Gastroesophageal sphincter (tissue), 4 donors: Measurements from ENCODE around the gene ARPC5. TPM values are rescaled to one million over a fixed set of nuclear protein-coding genes. Genes with fewer than 3 reads are reported as not detected.

ENCODE experiments used
- ATAC-seq: fragments of 150-250 bp; one replicate; pipeline ENCODE4 v1.9.1; 2016; ENCODE audit warnings: mild to moderate bottlenecking, moderate library complexity
- H3K27ac ChIP-seq, 4 donors: fragments of 200-600 bp; sonication (generic) in 3 of 4; 1 replicate in 3 of 4; 2 replicates in 1 of 4; pipeline ENCODE4 v1.5.1; 2016 to 2019
- H3K27me3 ChIP-seq: fragments of 200-600 bp; sonication (generic); one replicate; pipeline ENCODE4 v1.5.1; 2019
- H3K36me3 ChIP-seq, 2 donors: fragments of 200-600 bp; sonication (generic); one replicate each; pipeline ENCODE4 v1.5.1; 2019; ENCODE audit warnings: control low read depth in 1 of 2
- H3K4me1 ChIP-seq, 3 donors: fragments of 200-600 bp; sonication (generic); 1 replicate in 2 of 3; 2 replicates in 1 of 3; pipeline ENCODE4 v1.5.1; 2016 to 2019; ENCODE audit warnings: control low read depth in 2 of 3
- H3K4me3 ChIP-seq, 2 donors: fragments of 200-600 bp; sonication (generic); one replicate each; pipeline ENCODE4 v1.5.1; 2019; ENCODE audit warnings: mild to moderate bottlenecking in 1 of 2, moderate library complexity in 1 of 2
- H3K9me3 ChIP-seq, 3 donors: fragments of 200-600 bp; sonication (generic); one replicate each; pipeline ENCODE4 v1.5.1; 2017 to 2019; ENCODE audit warnings: control low read depth in 2 of 3
- CTCF ChIP-seq, 4 experiments: fragments of 200-600 bp in 2 of 4; fragments of 450-650 bp in 2 of 4; sonication (generic) in 1 of 4; IDR thresholded peaks; one replicate each; pipeline ENCODE4 v1.5.1; 2017 to 2019; ENCODE audit warnings: antibody characterized with exemption in 4 of 4, mild to moderate bottlenecking in 2 of 4, moderate library complexity in 2 of 4
- EP300 ChIP-seq: sonication (generic); formaldehyde crosslinking; IDR thresholded peaks from one replicate; pipeline ENCODE4 v1.6.1; 2017; ENCODE audit warnings: antibody characterized with exemption, mild to moderate bottlenecking
- POLR2A ChIP-seq, 2 donors: fragments of 450-650 bp; IDR thresholded peaks; one replicate each; pipeline ENCODE4 v1.6.1; 2017; ENCODE audit warnings: antibody characterized with exemption in 2 of 2, mild to moderate bottlenecking in 2 of 2, moderate library complexity in 1 of 2
- POLR2AphosphoS5 ChIP-seq: sonication (generic); formaldehyde crosslinking; IDR thresholded peaks from one replicate; pipeline ENCODE4 v1.6.1; 2017; ENCODE audit warnings: antibody characterized with exemption
- WGBS, 2 donors: methylation state at CpG; one replicate each; pipeline ENCODE4 v1.1.5; 2018; ENCODE audit warnings: low coverage in 1 of 2; 5-methylcytosine and 5-hydroxymethylcytosine counted together
- total RNA-seq, 4 donors: library from RNA; depleted of rRNA; stranded (reverse); fragments of >200 nt; gene quantifications; one replicate each; pipeline ENCODE4 v1.1.0, GENCODE V29; 2016

Gene ARPC5
- total RNA-seq, 4 donors from 2014 or later = 66.8 to 154 (median 87.5) TPM

DNA sequence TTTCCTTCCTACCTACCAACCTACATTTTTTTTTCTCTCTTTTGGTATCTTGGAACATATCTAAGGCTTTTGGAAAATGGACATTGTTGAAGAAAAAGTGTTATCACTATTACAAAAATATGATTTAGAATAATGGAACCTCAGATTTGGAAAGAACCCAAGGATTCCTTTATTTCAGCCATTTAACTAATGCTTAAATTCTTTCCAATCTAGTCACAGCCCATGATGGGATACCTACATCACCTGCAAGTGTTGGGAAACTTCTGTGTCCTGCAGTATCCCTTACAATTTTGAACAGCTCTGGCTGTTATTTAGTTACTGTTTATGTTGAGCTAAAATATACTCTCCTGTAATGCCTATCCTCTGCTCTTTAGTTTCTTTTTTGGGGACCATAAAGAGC lies 39.8 kb upstream of the ARPC5 start:
- H3K9me3 ChIP-seq = peaks cover 0 to 5% (median 0%) of the 10 kb centered on the region in 3 donors
- H3K4me3 ChIP-seq = no peak overlapping the region
- peaks cover 0 to 18% (median 11%) of the 10 kb centered on the region in 3 donors for H3K4me1 ChIP-seq
- no peaks in the 10 kb centered on the region for H3K36me3 ChIP-seq
- H3K27me3 ChIP-seq = no peaks in the 10 kb centered on the region
- no peak overlapping the region for H3K27ac ChIP-seq
- TF ChIP-seq POLR2AphosphoS5 = no peak
- no peak for TF ChIP-seq CTCF (IDR thresholded peaks at IDR 0.05)
- no peak for TF ChIP-seq EP300
- TF ChIP-seq POLR2A (IDR thresholded peaks at IDR 0.05) = no peak
- ATAC-seq = no peak

GRCh38 chr1:183674886-183675285 lies 39.3 kb upstream of the ARPC5 start:
- TF ChIP-seq CTCF (IDR thresholded peaks at IDR 0.05) (no peak), EP300 (no peak), POLR2A (IDR thresholded peaks at IDR 0.05) (no peak), POLR2AphosphoS5 (no peak)
- no peak for ATAC-seq
- Histone ChIP-seq H3K9me3 (peaks cover 0 to 5% (median 0%) of the 10 kb centered on the region in 3 donors), H3K27me3 (no peaks in the 10 kb centered on the region), H3K4me3 (no peak overlapping the region), H3K36me3 (no peaks in the 10 kb centered on the region), H3K4me1 (peaks cover 0 to 18% (median 11%) of the 10 kb centered on the region in 3 donors), H3K27ac (no peak overlapping the region)
- 54 to 67% methylated on average over 2 of the region's 2 CpGs for WGBS, 2 donors

DNA sequence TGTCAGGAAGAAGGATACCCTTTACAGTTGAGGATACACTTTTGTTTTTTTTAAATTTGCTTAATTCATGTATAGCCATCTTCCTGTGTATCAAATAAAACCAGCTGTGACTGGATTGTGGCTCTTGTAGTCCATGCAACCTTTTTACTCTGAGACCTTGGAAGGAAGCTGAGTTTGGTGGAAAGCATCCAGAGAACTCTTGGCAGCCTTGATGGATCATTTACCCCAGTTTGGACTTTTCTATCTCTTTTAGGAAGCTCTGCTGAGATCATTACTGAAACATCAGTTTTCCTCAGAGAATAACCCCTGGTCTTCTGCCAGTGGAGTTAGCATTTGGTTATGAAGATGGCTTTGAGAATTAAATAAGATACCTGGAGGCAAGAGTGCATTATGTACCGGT lies 38.8 kb upstream of the ARPC5 start:
- H3K36me3 ChIP-seq = no peaks in the 10 kb centered on the region
- ATAC-seq = no peak
- TF ChIP-seq CTCF (IDR thresholded peaks at IDR 0.05) (no peak), POLR2A (IDR thresholded peaks at IDR 0.05) (no peak), POLR2AphosphoS5 (no peak), EP300 (no peak)
- 63% methylated on average over 1 of the region's 1 CpG; no CpG with 5 or more reads in 1 of the 2 donors for WGBS, 2 donors
- peaks cover 0 to 5% (median 0%) of the 10 kb centered on the region in 3 donors for H3K9me3 ChIP-seq
- H3K27me3 ChIP-seq = no peaks in the 10 kb centered on the region
- no peak overlapping the region for H3K4me3 ChIP-seq
- peaks cover 0 to 18% (median 11%) of the 10 kb centered on the region in 3 donors for H3K4me1 ChIP-seq
- no peak overlapping the region for H3K27ac ChIP-seq

DNA sequence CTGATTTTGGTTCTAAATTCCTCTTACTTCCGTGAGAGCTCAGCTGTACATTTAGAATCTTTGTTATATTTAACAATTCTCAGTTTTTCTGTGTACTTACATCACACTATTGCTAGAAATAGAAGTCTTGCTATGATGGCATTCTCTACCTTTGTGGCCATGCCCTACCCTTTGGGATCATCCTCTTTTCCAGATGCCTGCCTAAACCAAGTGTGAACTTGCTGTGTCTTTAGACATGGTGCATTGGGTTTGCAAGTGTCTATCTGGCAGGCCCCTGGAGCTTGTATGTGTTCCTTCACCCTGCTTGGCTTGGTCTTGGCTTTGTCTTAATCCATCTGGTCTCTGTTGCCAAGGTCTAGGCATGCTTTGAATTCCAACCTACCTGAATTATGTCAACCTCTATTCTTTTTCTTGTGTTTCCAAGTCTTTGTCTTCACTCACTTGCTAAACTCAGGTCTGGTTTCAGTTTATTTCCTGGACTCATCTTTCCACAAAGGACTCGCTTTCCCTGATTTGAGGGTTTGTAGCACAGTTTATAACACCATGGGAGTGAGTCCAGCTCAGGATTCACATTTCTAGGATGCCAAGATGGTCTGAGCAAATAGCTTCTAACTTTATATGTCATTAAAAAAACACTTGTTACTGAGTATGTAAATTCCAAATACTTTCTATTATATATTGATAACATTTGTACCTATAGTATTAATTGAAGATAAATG lies 38.2 kb upstream of the ARPC5 start:
- Histone ChIP-seq H3K27me3 (no peaks in the 10 kb centered on the region), H3K4me1 (peaks cover 0 to 18% (median 11%) of the 10 kb centered on the region in 3 donors), H3K9me3 (peaks cover 0 to 5% (median 0%) of the 10 kb centered on the region in 3 donors), H3K4me3 (no peak overlapping the region), H3K27ac (no peak overlapping the region), H3K36me3 (no peaks in the 10 kb centered on the region)
- WGBS, 2 donors = 77 to 100% methylated on average over 2 of the region's 2 CpGs
- no peak for ATAC-seq
- TF ChIP-seq EP300 (no peak), CTCF (IDR thresholded peaks at IDR 0.05) (no peak), POLR2A (IDR thresholded peaks at IDR 0.05) (no peak), POLR2AphosphoS5 (no peak)

GRCh38 chr1:183670169-183670568 lies 34.6 kb upstream of the ARPC5 start:
- Histone ChIP-seq H3K4me3 (no peak overlapping the region), H3K36me3 (no peaks in the 10 kb centered on the region), H3K27ac (no peak overlapping the region), H3K9me3 (peaks cover 0 to 5% (median 0%) of the 10 kb centered on the region in 3 donors), H3K4me1 (peaks cover 0 to 18% (median 11%) of the 10 kb centered on the region in 3 donors), H3K27me3 (no peaks in the 10 kb centered on the region)
- ATAC-seq = no peak
- TF ChIP-seq CTCF (IDR thresholded peaks at IDR 0.05) (no peak), POLR2AphosphoS5 (no peak), EP300 (no peak), POLR2A (IDR thresholded peaks at IDR 0.05) (no peak)
- WGBS, 2 donors = 92 to 100% methylated on average over 1 of the region's 1 CpG
